A172 (cell line): ENCODE results near the gene THRB. TPM values are rescaled to one million over a fixed set of nuclear protein-coding genes. Genes with fewer than 3 reads are reported as not detected.

Source experiments
- DNase-seq: peaks from one replicate; pipeline ENCODE4 v3.0.0-alpha.2; 2015; ENCODE audit warnings: low spot score
- total RNA-seq: library from RNA; depleted of rRNA; stranded (reverse); fragments of >200 nt; shearing (Covaris generic); gene quantifications from 2 replicates; pipeline ENCODE4 v1.2.3, GENCODE V29; 2014

The THRB gene
- total RNA-seq, 1 experiment from 2014 or later, result not detected

DNA sequence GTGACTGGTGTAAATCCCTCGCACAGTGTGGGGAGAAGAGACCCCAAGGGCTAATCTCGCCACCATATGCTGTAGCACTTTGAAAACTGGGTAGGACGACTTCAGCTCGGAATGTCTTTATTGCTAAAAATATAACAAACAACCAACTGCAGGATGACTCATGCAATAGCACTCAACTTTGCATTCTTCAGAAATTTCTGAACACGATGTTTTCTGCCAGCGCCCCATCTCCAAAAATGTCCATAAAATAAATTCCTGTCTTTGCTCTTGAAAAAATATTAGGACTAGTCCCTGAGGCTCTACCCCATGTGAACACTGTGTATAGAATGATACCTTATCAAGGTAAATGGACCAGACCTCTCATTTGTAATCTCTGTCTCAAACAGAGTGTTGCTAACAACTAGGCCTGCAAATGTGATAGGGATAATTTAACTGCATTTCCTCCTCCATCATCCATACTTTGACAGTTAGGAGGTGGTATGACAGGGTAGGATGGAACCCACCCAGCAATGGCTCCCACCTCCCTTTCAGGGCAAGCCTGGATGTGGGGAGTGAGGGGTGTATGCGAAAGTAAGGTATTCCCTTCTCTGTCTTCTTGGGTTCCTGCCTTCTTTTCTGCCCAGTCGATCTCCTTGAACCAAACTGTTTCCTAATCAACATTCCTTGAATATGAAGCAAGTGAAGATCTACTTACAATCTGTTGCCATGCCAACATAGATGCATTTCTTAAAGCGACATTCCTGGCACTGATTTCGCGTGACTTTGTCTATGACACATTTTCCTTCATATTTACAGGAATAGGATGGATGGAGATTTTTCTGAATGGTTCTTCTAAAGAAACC, 348.4 kb downstream of the THRB start:
- peak; percentile 82 for DNase-seq

DNA sequence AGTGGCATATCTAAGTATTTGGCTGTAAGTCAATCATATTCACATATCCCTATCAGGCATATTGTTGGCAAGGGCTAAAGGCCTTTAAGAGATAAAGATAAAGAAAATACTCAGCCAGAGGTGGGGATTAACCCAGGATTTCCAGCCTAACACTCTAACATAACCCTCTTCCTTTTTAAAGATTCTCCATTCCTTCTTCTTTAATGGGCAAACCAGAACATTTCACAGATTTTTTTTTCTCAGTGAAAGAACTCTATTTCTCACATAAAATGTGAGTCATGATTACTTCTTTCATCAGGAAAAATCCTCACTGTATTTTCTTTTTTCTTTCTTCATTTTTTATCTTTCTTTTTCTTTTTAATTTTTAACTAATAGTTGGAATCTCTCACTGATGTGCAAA, 349.2 kb downstream of the THRB start:
- DNase-seq, result peak; percentile 29

DNA sequence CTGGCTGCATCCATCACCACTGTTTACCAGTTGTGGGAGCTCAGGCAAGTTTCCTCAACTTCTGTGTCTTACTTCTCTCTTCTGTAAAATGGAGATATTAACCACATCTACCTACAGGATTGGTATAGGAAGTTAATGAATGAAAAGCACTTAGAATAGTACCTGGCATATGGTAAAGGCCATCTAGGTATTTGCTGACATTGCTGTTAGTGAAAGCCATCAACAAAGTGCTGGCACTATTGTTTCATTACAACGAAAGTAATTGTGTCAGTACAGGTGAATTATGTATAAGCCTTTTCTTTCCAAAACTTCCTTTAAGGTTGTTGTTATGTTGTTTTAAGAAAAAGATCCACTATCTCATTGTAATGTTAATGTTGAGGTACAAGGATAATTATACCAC, 352.5 kb downstream of the THRB start:
- DNase-seq, result no peak

DNA sequence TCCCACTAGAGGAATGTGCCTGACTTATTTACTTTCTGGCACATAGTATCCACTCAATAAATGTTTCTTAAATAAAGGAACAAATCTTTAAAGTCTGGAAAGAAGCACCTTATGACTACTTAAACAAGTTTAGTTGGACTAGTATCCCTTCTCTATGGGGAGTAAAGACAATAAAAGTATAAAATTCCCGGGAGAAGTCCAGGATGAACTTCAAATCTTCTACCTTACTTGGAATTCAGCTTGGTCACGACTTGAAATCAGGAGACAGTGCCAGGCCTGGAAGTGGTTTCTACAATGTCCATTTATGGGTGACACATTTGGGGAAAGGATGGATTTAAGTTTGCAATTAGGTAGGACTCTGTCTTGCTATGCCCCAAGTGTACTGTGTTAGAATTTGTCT, 353.1 kb downstream of the THRB start:
- no peak for DNase-seq

DNA sequence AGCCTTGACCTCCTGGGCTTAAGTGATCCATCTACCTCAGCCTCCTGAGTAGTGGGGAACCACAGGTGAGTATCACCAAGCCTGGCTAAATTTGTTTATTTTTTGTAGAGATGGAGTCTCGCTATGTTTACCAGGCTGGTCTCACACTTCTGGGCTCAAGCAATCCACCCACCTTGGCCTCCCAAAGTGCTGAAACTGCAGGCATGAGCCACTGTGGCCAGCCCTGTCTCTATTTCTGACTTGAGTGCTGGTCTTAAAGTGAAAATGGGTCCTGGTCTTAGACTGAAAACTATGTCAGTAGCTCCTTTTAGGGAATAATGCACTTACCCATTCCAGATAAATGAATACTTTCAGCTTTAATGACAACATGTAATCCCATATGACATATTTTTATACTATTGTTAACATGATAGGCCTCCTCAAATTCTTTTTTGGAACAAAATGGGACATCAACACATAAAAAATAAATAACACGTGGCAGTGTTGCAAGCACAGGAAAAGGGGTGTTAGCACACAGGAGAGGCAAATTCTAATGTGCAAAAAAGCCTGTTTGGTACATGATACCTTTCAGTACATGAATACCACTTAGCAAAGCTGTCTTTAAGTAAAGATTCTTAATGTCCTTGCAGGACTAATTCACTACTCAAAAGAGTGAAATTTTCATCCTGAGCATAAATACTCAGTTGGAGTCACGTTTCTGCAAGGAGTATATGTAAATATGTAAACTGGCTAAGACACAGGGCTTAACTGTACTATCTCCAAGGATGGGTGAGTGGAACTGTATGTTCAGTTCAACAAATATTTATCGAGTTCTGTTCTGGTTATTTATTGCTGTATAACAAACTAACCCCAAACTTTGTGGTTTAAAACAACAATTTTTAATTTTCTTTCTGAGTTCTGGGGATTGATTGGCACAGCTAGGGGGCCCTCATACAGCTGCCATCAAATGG, 354.9 kb downstream of the THRB start:
- no peak for DNase-seq

DNA sequence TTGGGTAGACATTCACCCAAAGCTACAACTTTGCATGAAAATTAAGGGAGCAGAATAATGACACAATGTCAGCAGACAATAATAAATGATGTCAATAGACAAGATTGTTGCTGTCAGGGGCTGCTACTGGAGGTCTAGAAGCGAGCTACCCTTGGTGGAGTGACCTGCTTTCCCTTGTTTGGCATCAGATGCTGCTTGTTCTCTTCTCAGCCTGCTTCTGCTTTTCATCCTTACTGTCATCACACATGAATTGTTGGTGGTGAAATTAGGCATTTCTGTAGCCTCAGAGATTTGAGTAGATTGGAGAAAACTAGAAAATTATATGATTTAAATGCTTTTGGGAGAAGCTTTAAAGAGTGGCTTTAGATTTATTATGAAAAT, 355.8 kb downstream of the THRB start:
- DNase-seq, result no peak

DNA sequence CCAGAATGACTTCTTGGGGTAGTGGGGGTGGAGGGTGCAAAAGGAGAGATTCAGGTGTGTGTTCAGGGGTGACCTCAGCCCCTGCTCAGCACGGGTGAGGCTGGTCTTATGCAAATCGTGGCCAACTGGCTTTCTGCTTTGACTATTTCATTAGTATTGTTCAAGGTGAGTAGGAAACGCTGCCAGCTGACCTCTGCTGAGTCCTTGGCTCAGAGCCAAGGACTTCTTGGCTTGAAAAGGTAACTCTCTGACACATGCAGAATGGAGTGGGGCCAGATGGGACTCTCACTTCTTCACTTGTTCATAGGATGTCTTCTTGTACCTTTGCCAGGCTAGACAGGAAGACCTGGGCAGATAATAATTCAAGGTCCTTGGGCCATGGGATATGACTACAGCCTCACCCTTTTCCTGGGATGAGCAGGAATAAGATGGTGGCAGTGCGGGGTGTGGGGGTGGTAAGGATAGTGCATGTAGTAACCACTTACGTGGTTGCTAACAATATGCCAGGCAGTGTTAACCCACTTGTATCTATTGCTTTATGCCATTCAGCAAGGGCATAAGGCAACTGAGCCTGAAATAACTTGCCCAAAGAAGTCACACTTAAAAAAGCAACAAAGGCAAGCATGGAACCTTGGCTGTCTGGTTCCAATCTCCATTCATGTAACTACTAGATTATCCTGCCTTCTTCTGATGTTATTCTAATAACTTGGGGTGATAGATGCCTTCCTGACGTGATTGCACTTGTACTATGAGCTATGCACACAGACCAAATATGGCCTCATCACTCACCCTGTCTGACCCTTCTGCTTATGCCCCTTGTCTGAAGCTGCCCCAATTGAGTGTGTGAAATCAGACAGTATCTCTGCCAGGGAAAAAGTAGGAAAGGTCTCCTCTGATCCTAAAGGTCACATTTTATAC, 356.4 kb downstream of the THRB start:
- no peak for DNase-seq

DNA sequence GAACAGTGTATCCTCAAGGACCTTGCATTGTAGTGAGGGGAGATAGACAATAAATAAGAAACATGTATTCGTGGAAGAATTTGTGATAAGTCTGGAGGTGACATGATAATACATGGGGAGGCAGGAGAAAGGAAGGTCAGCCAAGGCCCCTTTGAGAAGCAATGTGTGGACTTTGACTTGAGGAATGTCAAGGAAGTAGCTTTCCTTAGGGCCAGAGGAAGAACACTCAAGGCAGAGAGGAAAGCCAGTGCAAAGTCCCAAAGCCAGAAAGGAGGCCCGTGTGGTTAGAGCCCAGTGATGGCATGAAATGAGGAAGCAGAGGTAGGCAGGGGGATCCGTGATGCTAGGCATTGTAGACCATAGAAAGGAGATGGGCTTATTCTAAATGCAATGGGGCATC, 357.3 kb downstream of the THRB start:
- DNase-seq, result no peak

DNA sequence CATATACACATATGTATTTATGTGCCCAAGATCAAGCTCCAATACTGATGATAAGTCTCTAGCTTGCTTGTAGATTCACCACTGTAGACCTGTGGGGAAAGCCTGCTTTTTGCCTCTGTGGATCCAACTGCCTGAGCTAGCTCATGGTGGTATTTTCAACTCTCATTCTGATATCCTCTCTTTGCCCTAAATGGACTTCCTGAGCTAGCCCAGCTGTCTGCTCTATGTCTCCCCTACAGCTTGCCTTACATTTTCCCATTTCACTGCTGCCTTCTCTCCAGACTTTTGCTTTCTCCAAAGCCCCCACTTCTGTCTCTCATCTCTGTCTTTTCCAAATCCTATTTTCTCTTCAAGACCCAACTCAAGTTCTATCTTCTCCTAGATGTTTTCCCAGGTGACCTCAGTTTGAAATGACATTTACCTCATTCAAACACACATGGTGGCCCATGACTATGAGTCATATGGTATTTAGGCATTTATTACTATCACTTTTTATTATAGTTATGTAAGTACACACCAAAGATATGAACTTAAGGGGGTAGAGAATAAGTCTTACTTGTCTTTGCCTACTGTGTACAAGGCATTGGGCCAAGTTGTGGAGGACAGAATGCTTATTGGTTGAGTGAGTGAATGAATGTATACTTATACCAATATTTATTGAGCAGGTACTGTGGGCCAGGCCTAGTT, 357.9 kb downstream of the THRB start:
- DNase-seq, result no peak

DNA sequence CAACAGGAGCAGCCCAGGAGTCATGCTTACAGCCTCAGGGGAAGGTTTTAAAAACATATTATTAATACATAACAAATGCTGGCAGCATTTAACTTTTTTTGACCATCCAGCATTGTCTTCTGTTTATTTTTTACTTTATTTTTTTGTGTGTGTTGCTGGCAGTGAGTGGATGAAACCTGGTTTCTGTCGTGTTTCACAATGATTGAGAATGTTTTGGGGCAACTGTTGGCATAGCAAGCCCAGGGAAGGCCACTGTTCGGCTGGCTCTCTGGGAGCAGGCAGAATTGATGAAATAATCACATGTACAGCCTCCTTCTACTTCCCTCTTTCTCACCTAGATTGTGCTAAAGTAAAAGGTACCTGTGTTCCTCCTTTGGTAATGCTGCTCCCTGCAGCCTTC, 359.4 kb downstream of the THRB start:
- DNase-seq, result no peak

DNA sequence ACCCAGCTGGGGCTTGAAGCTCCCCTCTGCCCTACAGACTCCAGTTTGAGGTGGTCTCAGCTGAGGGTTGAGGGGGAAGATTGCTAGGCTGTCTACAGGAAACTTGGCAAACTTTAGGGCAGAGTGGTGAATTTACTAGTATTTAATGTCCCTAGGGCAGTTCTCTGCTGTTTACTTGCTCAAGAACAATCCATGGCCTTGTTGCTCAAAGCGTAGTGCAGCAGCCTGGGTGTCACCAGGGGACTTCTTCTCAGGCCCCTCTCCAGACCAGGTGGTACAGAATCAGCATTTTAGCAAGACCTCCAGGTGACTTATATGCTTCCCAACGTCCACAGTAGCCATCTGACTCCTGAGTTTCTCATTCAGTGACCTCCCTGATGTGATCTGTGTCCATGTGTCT, 360.7 kb downstream of the THRB start:
- no peak for DNase-seq

DNA sequence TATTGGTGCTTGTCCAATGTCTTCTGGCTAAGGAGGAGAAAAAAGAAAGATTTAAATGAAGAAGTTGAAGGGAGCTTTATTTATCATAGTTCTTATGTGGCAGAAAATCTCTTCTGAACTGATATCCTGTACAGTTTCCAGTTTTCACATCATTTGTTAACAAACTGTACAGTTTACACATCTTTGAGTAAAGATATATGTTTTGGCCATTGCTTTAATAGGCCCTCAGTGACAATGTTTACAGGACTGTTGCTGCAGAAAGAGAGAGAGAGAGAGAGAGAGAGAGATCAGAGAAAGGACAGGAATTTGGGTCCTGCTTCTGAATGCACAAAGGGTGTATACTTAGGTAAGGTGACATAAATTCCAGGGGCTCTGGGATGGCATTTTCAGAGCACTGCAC, 361.2 kb downstream of the THRB start:
- DNase-seq, result no peak

DNA sequence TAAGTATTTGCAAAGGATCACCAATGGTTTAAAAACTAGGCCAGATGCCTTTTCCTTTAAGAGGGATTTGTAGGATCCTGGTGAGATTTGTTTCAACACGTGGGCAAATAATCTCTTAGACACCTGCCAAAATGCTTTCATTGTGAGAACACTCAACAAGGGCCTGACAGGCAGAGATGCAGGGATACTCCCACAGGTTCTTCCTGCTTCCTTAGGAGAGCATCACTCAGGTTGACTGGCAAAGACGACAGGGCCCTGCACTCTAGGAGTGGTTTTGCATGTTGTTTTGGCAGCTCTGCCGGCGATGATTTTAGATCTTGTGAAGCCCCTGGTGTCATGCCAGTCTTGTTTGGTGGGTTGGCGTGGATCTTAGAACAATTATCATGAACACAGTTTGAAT, 365.1 kb downstream of the THRB start:
- DNase-seq, result no peak

DNA sequence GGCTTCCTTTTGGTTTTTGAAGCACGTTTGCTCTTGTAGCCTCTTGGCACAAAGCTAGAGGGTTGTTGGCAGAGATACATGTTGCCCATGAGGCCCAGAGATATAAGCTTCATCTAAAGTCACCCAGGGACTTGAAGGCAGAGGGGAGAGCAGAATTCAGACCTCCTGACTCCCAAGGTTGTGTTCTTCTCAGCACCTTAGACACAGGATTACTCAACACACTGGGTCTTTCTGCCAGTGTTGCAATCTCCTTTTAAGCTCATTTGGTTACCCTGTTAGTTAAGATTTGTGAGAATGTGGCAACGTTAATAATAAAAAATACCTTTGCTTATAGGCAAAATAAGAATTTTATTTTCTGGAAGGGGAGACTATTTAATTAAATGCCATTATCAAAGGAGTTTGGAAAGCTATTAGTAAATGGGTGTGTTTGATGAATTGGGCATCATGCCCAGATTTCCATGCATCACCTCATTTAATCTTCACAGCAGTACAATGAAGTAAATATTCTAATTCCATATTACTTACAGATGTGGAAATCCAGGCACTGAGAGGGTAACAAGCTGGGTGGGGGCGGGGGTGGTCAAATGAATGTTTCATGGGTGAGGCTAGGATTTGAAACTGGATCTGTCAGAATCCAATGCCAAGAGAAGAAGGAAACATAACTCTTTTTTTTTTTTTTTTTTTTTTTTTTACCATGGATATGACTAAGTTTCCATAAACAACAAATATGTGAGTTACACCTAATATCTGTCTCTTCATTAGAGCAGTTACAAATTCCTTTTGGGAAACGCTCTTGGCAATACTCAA, 366.2 kb downstream of the THRB start:
- no peak for DNase-seq

DNA sequence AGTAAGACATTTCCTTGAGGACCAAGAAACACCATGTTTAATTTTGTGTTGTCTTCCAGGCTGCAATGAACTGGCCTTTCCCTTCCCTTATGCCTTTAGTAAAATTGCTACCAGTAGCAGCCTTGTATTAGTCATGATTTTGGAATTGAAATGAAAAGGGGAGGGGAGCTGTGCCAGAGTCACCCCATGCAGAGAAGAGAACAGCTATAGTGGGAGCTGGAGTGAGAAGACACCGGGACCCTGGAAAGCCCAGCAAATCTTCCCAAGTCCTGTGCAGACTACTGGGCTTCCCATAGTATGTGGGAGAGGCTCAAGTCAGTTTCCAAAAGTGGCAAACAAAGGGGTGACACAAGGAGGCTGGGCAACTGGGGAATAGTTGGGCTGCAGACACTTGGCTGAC, 371.1 kb downstream of the THRB start:
- DNase-seq, result peak; percentile 49

DNA sequence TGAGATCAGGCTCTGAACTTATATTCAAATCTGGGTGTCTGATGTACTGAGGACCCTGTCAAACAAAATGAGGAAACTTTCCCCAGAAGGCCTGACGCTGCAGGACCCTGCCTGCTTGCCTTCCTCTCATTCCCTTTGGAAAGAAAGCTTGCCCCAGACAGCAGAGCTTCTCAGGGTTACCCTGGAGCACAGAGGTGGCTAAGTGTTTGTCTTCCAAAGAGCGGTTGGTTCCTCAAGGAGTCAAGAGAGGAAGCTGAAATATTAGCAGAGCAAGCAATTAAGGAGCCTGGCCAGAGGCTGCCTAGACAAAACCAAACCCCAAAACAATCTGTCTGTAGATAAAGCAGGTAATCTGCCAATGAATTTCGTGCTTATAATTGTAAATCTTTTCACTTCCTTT, 374.2 kb downstream of the THRB start:
- no peak for DNase-seq

DNA sequence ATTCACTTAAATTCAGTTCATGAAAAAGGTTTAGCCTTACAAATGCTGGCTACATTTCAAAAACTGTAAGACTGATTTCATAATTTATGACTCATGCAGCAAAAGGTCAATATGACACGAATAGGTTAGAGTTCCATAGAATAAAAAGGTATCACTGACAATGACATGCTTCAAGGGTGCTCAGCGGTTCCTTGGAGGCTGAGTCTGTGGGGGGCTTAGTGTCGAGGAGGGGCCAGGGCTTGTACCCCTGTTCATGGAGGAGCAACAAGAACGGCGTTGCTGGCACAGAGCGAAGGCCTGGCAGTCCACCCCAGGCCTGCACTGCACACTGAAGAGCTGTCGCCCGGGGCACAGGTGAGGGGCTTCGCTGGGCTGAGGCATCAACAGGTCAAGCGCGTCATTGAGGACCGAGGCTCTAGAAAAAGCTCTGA, 375.3 kb downstream of the THRB start:
- no peak for DNase-seq

DNA sequence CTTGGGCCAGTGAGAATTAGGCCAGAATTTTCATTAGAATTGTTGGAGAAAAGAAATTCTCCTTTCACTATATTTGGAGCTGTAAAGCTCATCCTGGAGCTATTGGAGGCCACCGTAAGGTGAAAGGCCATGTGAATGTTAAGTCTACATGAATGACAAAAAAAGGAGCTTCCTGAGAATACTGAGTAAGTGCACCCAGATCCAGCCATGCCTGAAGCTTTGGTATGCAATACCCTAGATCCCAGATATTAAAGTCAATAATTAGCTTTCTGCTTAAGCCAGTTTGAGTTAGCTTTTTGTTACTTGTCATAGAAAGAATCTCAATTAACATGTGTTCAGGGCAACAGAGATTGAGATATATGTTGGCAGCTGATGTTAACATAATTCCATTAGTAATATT, 377.1 kb downstream of the THRB start:
- no peak for DNase-seq

DNA sequence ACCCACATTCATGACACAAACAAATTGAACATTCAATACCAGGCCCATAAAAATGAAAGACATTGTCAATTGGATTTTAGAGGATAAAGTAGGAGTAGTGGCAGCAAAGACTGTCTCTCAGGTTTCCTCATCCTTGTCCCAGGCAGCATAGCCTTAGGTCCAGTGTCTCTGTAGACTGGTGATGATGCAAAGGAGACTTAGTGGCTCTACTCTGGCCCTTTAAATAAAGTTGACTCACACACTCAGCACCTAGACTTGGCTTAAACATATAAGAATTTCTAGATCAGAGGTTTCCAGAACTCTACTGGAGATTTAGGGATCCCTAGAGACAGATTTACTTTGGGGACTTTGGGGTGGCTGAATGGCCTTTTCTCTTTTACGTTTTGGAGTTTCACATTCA, 382.9 kb downstream of the THRB start:
- no peak for DNase-seq

DNA sequence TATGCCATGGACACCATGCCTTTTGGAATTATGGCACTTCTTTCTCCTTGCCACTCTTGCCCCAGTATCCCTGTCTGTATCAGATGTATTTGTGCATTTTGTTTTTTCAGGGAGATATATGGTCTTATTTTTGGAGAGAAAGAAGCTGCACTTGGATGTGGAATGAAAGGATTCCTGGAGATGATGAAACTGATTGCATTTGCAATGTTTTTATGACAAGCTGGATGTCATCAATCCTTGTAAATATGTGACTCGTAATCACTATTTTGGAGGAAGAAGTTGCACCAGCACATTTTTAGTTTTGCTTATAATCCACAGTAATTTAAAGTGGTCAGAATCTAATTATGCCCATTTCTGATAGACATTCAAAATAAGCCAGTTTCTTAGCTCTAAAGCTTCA, 384.6 kb downstream of the THRB start:
- no peak for DNase-seq
